K562 (cell line): ENCODE data around the gene ABHD5. TPM values are rescaled to one million over a fixed set of nuclear protein-coding genes. Genes with fewer than 3 reads are reported as not detected.

Experiments
- ARID2 ChIP-seq: fragments of 450-650 bp; IDR thresholded peaks from 2 replicates; pipeline ENCODE4 v1.6.1; 2017; ENCODE audit warnings: antibody characterized with exemption, mild to moderate bottlenecking
- ASH1L ChIP-seq: fragments of 450-650 bp; IDR thresholded peaks from 2 replicates; pipeline ENCODE4 v1.6.1; 2018; ENCODE audit warnings: borderline replicate concordance, mild to moderate bottlenecking, low read depth; ENCODE audit not compliant: partially characterized antibody
- BCOR ChIP-seq: fragments of 450-650 bp; IDR thresholded peaks from 2 replicates; pipeline ENCODE4 v1.6.1; 2016
- COPS2 ChIP-seq: fragments of 450-650 bp; conservative IDR thresholded peaks from 2 replicates; pipeline ENCODE4 v1.6.1; 2016; ENCODE audit warnings: mild to moderate bottlenecking, moderate library complexity
- DLX4 ChIP-seq: fragments of 250-450 bp; sonication (Bioruptor Pico); IDR thresholded peaks from 2 replicates; pipeline ENCODE4 v1.6.1; 2021; ENCODE audit warnings: mild to moderate bottlenecking
- EP400 ChIP-seq: fragments of 450-650 bp; IDR thresholded peaks from 2 replicates; pipeline ENCODE4 v1.6.1; 2017; ENCODE audit warnings: antibody characterized with exemption, mild to moderate bottlenecking, moderate library complexity
- HOXB6 ChIP-seq: fragments of 250-450 bp; sonication (Bioruptor Pico); IDR thresholded peaks from 2 replicates; pipeline ENCODE4 v1.5.1; 2022; ENCODE audit warnings: mild to moderate bottlenecking, borderline replicate concordance
- LCOR ChIP-seq: sonication (generic); formaldehyde crosslinking; IDR thresholded peaks from 2 replicates; pipeline ENCODE4 v1.8.0; 2022; ENCODE audit warnings: mild to moderate bottlenecking, missing genetic modification reagents
- MAFK ChIP-seq: IDR thresholded peaks from 2 replicates; pipeline ENCODE4 v1.6.1; 2011; ENCODE audit warnings: low read length, improper control_type of control experiment
- MIER1 ChIP-seq: fragments of 450-650 bp; IDR thresholded peaks from 2 replicates; pipeline ENCODE4 v1.6.1; 2016; ENCODE audit warnings: antibody characterized with exemption, mild to moderate bottlenecking, low read depth
- MYBL2 ChIP-seq, 2 experiments: fragments of 450-650 bp in 1 of 2; sonication (generic) in 1 of 2; formaldehyde crosslinking in 1 of 2; IDR thresholded peaks; 2 replicates each; pipeline versions ENCODE4 v1.6.1 to v1.8.1; 2017 to 2022; ENCODE audit warnings: borderline replicate concordance in 1 of 2, inconsistent platforms in 1 of 2, low read depth in 1 of 2, mild to moderate bottlenecking in 1 of 2, missing genetic modification reagents in 1 of 2, moderate library complexity in 1 of 2
- NR3C1 ChIP-seq: sonication (generic); formaldehyde crosslinking; IDR thresholded peaks from 2 replicates; pipeline ENCODE4 v1.8.1; 2022; ENCODE audit warnings: missing genetic modification reagents
- PYGO2 ChIP-seq: fragments of 450-650 bp; IDR thresholded peaks from 2 replicates; pipeline ENCODE4 v1.6.1; 2016; ENCODE audit warnings: mild to moderate bottlenecking, missing genetic modification characterization, moderate library complexity, missing compliant biosample characterization
- ZNF239 ChIP-seq: fragments of 250-450 bp; sonication (Bioruptor Pico); IDR thresholded peaks from 2 replicates; pipeline ENCODE4 v1.4.0; 2020; ENCODE audit warnings: mild to moderate bottlenecking
- ZNF408 ChIP-seq: fragments of 250-450 bp; sonication (Bioruptor Pico); IDR thresholded peaks from 2 replicates; pipeline ENCODE4 v1.4.0; 2020; ENCODE audit warnings: low read depth, mild to moderate bottlenecking, moderate library complexity
- ZNF589 ChIP-seq: fragments of 200-800 bp; sonication (Bioruptor generic); IDR thresholded peaks from 2 replicates; pipeline ENCODE4 v1.6.1; 2016; ENCODE audit warnings: low read depth, missing genetic modification characterization, missing compliant biosample characterization
- ZSCAN32 ChIP-seq: fragments of 450-650 bp; formaldehyde crosslinking; IDR thresholded peaks from 2 replicates; pipeline ENCODE4 v1.4.0; 2020; ENCODE audit warnings: mild to moderate bottlenecking, moderate library complexity
- polyA plus RNA-seq, 8 experiments: library from polyadenylated mRNA; depleted of rRNA in 4 of 8; stranded (reverse) in 5 of 8; unstranded in 3 of 8; fragments of >200 nt; fragmentation: Nextera tagmentation in 2 of 8; fragmentation: Illumina TruSeq in 1 of 8; extraction: Ambion mirVana in 2 of 8; extraction: Trizol in 1 of 8; gene quantifications; 2 replicates each; pipeline versions ENCODE4 v1.2.1 to v1.2.3, GENCODE V29; 2011 to 2014; ENCODE audit warnings: inconsistent platforms in 1 of 8, missing spikeins in 1 of 8
- total RNA-seq, 7 experiments: library from RNA; depleted of rRNA in 6 of 7; stranded (reverse); fragments of >200 nt in 6 of 7; fragmentation: Illumina TruSeq in 2 of 7; extraction: Trizol in 2 of 7; gene quantifications; 2 replicates each; pipeline versions ENCODE4 v1.2.1 to v1.2.3, GENCODE V29; 2011 to 2021; ENCODE audit warnings: low replicate concordance in 1 of 7
- TF ChIP-seq, protein P1 (sequence below): fragments of 250-450 bp; sonication (Bioruptor Pico); IDR thresholded peaks from 2 replicates; pipeline ENCODE4 v1.5.0; 2022; ENCODE audit warnings: mild to moderate bottlenecking
- TF ChIP-seq, protein P2 (sequence below): fragments of 450-650 bp; formaldehyde crosslinking; IDR thresholded peaks from 2 replicates; pipeline ENCODE4 v1.4.0; 2022; ENCODE audit warnings: missing genetic modification characterization
- TF ChIP-seq, protein P3 (sequence below), 2 experiments: IDR thresholded peaks; 2 replicates each; pipeline ENCODE4 v1.6.1; 2012; ENCODE audit warnings: improper control_type of control experiment in 2 of 2, low read depth in 2 of 2, low read length in 2 of 2, borderline replicate concordance in 1 of 2

The ABHD5 gene
- total and polyA plus RNA-seq, 9 of the 15 experiments (the other 6 are each of a cell fraction or from before 2014, with no cell fraction given) = 27.8 to 61.7 (median 39.9) TPM

DNA sequence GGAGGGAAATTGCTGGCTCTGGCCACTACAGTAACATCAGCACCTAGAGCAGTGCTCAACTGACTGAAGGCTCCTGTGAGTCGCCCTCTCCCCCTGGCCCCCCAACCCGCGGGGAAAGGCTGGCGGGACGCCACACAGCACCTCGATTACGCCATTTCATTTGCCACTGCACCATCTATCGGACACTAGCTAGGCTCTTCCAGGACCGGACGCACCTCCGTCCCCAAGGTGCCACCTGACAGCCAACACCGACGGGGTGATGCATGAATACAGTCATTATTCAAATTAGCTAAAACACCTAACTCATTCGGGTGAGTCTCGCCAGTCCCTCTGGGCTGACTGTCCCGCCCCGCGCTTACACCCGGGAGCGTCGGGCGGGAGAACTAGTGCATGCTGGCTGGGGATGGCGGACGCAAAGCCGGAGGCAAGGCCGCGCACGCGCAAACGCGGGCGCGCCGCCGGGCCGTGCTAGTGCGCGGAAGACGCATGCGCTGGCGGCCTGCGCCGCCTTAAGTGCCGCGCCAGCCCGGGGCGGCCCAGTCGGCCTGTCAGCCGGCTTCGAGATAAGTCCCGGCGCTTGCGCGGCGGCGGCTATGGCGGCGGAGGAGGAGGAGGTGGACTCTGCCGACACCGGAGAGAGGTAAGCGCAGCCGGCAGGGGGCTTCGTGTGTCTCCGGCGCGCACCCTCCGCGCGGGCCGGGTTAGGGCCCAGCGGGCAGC is at the start of gene ABHD5 (continued):
- TF ChIP-seq, protein P1, sequence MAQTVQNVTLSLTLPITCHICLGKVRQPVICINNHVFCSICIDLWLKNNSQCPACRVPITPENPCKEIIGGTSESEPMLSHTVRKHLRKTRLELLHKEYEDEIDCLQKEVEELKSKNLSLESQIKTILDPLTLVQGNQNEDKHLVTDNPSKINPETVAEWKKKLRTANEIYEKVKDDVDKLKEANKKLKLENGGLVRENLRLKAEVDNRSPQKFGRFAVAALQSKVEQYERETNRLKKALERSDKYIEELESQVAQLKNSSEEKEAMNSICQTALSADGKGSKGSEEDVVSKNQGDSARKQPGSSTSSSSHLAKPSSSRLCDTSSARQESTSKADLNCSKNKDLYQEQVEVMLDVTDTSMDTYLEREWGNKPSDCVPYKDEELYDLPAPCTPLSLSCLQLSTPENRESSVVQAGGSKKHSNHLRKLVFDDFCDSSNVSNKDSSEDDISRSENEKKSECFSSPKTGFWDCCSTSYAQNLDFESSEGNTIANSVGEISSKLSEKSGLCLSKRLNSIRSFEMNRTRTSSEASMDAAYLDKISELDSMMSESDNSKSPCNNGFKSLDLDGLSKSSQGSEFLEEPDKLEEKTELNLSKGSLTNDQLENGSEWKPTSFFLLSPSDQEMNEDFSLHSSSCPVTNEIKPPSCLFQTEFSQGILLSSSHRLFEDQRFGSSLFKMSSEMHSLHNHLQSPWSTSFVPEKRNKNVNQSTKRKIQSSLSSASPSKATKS (CRISPR knock-in tag) = 0 out of 2 replicates have a peak, but pooled peaks have one; percentile 40
- TF ChIP-seq HOXB6 (no peak), PYGO2 (tag) (no peak), ZNF589 (CRISPR knock-in tag) (peak; percentile 58; the same call in 1 of the 2 replicates), ZNF239 (no peak), ZSCAN32 (CRISPR knock-in tag) (peak; percentile 59; the same call in 1 of the 2 replicates), BCOR (peak; percentile 26; the same call in 1 of the 2 replicates), ZNF408 (no peak), DLX4 (no peak), NR3C1 (CRISPR knock-in tag) (no peak), ASH1L (no peak), COPS2 (no peak), LCOR (CRISPR knock-in tag) (peak; percentile 91), EP400 (no peak), MYBL2 (IDR thresholded peaks at IDR 0.05; ENCODE audit: low read depth) (no peak), MYBL2 (CRISPR knock-in tag; IDR thresholded peaks at IDR 0.05; ENCODE audit: borderline replicate concordance) (no peak), MAFK (no peak), MIER1 (no peak), ARID2 (peak; percentile 54)
- TF ChIP-seq, protein P2, sequence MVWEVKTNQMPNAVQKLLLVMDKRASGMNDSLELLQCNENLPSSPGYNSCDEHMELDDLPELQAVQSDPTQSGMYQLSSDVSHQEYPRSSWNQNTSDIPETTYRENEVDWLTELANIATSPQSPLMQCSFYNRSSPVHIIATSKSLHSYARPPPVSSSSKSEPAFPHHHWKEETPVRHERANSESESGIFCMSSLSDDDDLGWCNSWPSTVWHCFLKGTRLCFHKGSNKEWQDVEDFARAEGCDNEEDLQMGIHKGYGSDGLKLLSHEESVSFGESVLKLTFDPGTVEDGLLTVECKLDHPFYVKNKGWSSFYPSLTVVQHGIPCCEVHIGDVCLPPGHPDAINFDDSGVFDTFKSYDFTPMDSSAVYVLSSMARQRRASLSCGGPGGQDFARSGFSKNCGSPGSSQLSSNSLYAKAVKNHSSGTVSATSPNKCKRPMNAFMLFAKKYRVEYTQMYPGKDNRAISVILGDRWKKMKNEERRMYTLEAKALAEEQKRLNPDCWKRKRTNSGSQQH (CRISPR knock-in tag) = peak; percentile 72; the same call in 1 of the 2 replicates
- TF ChIP-seq, protein P3, sequence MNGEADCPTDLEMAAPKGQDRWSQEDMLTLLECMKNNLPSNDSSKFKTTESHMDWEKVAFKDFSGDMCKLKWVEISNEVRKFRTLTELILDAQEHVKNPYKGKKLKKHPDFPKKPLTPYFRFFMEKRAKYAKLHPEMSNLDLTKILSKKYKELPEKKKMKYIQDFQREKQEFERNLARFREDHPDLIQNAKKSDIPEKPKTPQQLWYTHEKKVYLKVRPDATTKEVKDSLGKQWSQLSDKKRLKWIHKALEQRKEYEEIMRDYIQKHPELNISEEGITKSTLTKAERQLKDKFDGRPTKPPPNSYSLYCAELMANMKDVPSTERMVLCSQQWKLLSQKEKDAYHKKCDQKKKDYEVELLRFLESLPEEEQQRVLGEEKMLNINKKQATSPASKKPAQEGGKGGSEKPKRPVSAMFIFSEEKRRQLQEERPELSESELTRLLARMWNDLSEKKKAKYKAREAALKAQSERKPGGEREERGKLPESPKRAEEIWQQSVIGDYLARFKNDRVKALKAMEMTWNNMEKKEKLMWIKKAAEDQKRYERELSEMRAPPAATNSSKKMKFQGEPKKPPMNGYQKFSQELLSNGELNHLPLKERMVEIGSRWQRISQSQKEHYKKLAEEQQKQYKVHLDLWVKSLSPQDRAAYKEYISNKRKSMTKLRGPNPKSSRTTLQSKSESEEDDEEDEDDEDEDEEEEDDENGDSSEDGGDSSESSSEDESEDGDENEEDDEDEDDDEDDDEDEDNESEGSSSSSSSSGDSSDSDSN (IDR thresholded peaks at IDR 0.05; ENCODE audit: borderline replicate concordance in 1 of 2, low read depth in 2 of 2, low read length in 2 of 2) = peak in 1 of 2 experiments; percentile 91; a peak in 2 of 4 replicates
